Left hindlimb (tissue), 1 donor: Measurements from ENCODE around the gene ENPP5.

ENCODE experiments used
- DNase-seq: peaks from one replicate; pipeline ENCODE4 v3.0.0-alpha.2; 2018

The ENPP5 gene

GRCh38 chr6:46170357-46171289 is at the start of gene ENPP5:
TSS of gene ENPP5 (minus strand) at chr6:46170980. CDS start at chr6:46168262, 2,718 bp downstream.
- DNase-seq, result peak; percentile 74

DNA sequence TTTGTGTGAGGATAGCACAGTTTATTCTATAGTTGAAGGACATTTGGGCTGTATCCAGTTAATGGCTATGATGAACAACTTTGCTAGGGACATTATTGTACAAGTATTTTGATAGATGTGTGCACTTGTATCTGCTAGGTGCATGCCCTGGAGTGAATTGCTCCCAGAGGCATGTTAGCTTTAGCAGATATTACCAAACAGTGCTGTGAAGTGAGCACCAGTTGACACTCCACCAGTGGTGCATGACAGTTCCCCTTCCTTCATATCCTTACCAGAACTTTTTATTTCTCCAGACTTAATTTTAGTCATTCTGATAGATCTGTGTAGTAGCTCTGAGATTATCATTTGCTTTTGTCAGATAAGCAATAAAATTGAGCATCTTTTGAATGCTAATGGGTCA is 48.9 kb upstream of the ENPP5 start:
- no peak for DNase-seq

- no peak for DNase-seq
These were observed 47.7 kb upstream of the ENPP5 start for GRCh38 chr6:46218457-46218856.

GRCh38 chr6:46217671-46218131 is 46.9 kb upstream of the ENPP5 start:
- no peak for DNase-seq

- DNase-seq, result no peak
These were observed 46.1 kb upstream of the ENPP5 start for GRCh38 chr6:46216879-46217278.

DNA sequence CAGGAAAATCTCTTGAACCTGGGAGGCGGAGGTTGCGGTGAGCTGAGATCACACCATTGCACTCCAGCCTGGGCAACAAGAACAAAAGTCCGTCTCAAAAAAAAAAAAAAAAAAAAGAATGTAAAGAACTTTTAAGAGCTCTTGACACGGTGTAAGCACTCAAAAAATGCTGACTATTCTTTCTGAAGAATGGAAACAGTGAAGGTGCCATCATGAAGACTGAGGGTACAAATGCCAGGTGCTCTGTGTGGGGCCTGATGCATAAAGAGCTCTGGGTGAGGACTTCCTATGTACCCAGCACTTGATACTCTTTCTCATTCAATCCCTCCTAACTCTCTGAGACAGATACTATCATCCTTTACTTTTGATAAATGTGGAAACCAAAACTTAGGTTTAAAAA is 45.0 kb upstream of the ENPP5 start:
- DNase-seq, result no peak

GRCh38 chr6:46215213-46215612 is 44.4 kb upstream of the ENPP5 start:
- DNase-seq, result no peak

DNA sequence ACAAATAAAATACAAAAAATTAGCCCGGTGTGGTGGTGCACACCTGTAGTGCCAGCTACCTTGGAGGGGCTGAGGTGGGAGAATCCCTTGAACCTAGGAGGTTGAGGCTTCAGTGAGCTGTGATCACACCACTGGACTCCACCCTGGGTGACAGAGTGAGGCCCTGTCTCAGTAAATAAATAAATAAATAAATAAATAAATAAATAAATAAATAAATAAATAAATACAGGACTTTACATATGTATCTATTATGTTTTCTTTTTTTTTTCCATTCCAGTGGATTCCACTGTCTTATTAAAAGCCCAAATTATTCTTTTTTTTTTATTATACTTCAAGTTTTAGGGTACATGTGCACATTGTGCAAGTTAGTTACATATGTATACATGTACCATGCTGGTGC is 41.1 kb upstream of the ENPP5 start:
- DNase-seq, result no peak

DNA sequence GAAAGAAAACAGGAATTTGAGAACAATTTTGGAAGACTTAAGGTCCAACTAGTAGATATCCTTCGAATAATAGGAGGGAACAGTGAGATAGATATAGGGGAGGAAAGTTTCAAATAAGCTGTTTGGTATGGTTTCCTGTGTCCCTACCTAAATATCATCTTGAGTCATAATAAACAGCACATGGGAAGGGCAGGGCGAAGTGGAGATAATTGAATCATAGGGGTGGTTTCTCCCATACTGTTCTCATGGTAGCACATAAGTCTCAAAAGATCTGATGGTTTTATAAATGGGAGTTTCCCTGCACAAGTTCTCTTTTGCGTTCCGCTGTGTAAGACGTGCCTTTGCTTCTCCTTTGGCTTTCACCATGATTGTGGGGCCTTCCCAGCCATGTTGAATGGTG is 39.5 kb upstream of the ENPP5 start:
- no peak for DNase-seq

GRCh38 chr6:46208303-46208702 is 37.5 kb upstream of the ENPP5 start:
- no peak for DNase-seq

GRCh38 chr6:46207174-46207573 is 36.4 kb upstream of the ENPP5 start:
- no peak for DNase-seq

DNA sequence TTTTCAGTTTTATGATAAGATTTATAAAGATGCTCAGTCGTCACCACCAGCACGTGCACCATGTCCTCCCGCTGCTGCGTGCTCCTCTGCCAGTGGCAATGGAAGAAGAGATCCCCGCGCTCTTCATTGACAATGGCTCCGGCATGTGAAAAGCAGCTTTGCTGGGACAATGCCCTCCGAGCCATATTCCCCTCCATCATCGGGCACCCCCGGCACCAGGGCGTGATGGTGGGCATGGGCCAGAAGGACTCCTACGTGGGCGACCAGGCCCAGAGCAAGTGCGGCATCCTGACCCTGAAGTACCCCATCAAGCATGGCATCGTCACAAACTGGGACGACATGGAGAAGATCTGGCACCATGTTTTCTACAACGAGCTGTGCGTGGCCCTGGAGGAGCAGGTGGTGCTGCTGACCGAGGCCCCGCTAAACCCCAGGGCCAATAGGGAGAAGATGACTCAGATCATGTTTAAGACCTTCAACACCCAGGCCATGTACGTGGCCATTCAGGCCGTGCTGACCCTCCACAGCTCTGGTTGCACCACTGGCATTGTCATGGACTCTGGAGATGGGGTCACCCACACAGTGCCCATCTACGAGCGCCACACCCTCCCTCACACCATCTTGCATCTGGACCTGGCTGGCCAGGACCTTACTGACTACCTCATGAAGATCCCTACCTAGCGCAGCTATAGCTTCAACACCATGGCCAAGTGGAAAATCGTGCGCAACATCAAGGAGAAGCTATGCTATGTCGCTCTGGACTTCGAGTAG is 34.3 kb upstream of the ENPP5 start:
- DNase-seq, result no peak

DNA sequence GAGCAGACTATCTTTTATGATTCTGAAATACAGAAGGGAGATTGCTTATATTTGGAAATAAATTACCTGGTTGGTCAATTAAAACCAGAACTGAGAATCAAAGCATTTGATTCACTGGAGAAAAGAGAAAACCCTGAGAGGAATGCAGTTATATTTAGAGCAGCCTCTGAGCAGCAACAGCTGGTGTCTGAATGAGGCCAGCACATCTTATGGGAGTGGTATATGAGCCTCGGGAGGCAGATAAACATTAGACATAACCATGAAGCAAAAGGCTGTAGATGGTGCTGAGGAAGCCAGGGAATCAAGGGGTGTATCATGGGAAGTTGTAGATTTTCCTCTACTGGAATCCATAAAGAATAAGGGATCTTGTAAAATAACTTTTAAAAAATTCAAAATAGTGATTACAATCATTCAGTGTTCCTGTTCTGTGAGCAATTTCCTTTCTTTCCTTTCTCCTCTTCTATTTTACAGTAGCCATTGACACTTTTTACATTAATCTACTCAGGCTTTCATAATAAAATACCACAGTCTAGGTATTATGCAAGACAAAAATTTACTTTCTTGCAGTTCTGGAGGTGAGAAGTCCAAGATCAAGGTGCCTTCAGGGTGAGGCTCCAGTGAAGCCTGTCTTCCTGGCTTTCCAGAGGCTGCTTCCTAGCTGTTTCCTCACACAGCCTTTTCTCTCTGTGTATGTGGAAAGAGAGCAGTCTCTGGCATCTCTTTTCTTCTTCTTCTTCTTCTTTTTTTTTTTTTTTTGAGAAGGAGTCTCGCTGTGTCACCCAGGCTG is 32.8 kb upstream of the ENPP5 start:
- DNase-seq, result no peak

DNA sequence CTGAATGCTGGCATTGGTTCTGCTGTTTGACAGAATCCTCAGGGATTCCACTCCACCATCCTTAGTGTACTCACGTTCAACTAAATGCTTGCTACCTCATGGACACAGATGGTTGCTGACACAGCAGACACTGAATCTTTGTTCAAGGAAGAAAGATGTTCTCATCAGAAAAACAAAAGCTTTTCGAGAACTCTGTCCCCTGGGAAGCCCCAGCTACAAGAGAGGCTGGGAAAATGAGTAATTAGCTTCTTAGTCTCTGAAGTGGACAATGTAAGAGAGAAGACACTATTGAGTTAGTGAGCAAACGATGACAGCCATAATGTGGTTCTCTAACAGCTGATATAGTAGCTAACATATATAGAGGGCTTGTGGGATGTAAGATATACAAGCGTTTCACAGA is 30.9 kb upstream of the ENPP5 start:
- no peak for DNase-seq

DNA sequence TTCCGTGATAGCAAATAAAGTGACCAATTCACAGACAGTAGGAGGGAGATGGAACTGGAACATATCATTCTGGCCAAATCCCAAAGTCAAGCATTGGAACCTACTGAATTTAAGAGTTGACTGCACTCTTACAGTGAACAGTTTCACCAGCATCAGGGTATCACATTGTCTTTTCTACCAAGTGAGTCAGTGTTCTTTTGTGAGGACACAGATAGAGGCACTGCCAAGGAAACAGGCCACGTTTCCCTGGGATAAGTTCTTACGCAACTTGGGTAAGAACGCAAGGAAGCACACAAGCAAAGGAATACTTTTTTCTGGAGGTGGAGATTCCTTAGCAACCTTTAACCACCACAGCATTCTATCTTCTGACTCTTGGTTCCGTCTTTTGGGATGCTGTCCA is 28.6 kb upstream of the ENPP5 start:
- no peak for DNase-seq

GRCh38 chr6:46191961-46192360 is 21.2 kb upstream of the ENPP5 start:
- DNase-seq, result no peak

DNA sequence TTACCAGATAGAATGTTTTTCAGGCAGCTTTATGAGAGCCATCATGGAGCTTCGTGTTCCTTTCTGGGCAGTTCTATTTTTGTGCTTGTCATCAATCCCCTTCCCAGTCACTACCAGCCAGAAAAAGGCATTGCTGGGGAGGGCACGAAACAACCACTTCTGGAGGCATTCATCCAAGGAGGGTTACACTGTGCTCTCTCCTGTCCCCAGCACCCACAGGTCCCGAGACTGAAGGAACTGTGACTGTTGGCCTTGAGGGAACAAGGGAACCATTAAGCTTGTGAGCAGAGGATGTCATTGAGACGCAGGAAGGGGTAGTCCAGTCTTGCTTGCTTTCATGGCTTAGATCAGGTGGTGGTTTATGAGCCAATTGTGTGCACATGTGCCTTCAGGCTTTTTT is 20.1 kb upstream of the ENPP5 start:
- DNase-seq, result no peak

GRCh38 chr6:46189726-46190125 is 18.9 kb upstream of the ENPP5 start:
- no peak for DNase-seq

DNA sequence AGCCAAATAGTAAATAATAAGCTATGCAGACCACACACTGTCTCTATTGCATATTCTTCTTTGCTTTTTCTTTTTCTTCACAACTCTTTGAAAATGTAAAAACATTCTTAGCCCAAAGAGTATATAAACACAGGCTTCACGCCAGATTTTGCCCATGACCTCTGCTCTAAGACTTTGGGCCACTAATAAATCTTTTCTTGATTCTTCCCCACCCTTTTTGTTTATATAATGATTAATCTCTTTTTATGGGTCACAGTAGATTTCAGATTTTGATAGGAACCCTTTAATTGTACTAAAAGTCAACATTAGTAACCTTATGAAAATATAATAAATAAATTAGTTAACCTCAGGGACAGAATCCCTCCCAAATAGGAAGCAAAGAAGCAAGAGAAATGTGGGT is 15.8 kb upstream of the ENPP5 start:
- DNase-seq, result no peak

GRCh38 chr6:46184114-46184513 is 13.3 kb upstream of the ENPP5 start:
- DNase-seq, result no peak

GRCh38 chr6:46175976-46176375 is 5.2 kb upstream of the ENPP5 start:
- DNase-seq, result no peak

GRCh38 chr6:46175446-46175845 is 4.7 kb upstream of the ENPP5 start:
- no peak for DNase-seq

DNA sequence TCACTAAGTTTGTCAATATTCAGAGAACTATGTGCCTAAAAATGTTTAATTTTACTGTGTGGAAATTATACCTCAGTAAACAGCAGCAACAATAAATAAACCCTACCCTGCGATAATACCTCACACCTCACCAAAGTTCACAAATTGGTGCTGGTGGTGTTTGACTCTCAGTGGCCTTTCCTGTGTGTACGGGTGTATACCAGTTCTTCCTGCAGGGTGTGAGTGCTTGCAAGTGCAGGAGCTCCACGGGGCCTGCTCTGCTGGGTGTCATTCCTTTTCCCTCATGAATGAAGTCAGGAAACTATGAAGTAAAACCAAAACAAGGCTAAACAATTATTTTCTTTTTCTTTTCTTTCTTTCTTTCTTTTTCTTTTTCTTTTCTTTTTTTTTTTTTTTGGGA is 4.1 kb upstream of the ENPP5 start:
- no peak for DNase-seq
